Cardiac muscle cell (in vitro differentiated cells and primary cell): ENCODE results near the gene FSCN2. TPM values are rescaled to one million over a fixed set of nuclear protein-coding genes. Genes with fewer than 3 reads are reported as not detected.
"Not testable (repeated sequence)": the region's sequence is repeated elsewhere in the genome, so short reads cannot be mapped to it uniquely, and the experiment has no call there.

ENCODE experiments used
- DNase-seq, 2 donors: peaks; one replicate each; pipeline versions ENCODE4 v3.0.0 to v3.0.0-alpha.2; 2010 to 2017; ENCODE audit warnings: low read depth in 1 of 2, low spot score in 1 of 2
- H3K27ac ChIP-seq: fragments of 200-600 bp; sonication (generic); 2 replicates; pipeline ENCODE4 v1.5.1; 2016
- H3K27me3 ChIP-seq: fragments of 200-600 bp; sonication (generic); 2 replicates; pipeline ENCODE4 v1.6.0; 2016; ENCODE audit warnings: control low read depth
- H3K36me3 ChIP-seq: fragments of 200-600 bp; sonication (generic); 2 replicates; pipeline ENCODE4 v1.5.1; 2016; ENCODE audit warnings: control low read depth
- H3K4me1 ChIP-seq: fragments of 200-600 bp; sonication (generic); 2 replicates; pipeline ENCODE4 v1.8.1; 2017; ENCODE audit warnings: low read depth, mild to moderate bottlenecking, mixed run types
- H3K4me3 ChIP-seq: fragments of 200-600 bp; sonication (generic); 2 replicates; pipeline ENCODE4 v1.5.1; 2016; ENCODE audit warnings: mild to moderate bottlenecking
- H3K9me3 ChIP-seq: fragments of 200-600 bp; sonication (generic); 2 replicates; pipeline ENCODE4 v1.5.1; 2017; ENCODE audit warnings: low read depth, mild to moderate bottlenecking, control low read depth
- polyA plus RNA-seq: library from polyadenylated mRNA; unstranded; fragments of >200 nt; fragmentation: Nextera tagmentation; extraction: Ambion mirVana; gene quantifications from 2 replicates; pipeline ENCODE4 v1.2.1, GENCODE V29; 2016
- total RNA-seq: library from RNA; depleted of rRNA; stranded (reverse); fragments of >200 nt; gene quantifications from 2 replicates; pipeline ENCODE4 v1.2.3, GENCODE V29; 2016
- TF ChIP-seq, protein P1 (sequence below): IDR thresholded peaks from 2 replicates; pipeline ENCODE4 v1.5.1; 2012; ENCODE audit warnings: low read depth, mild to moderate bottlenecking, low read length

FSCN2 gene
- total and polyA plus RNA-seq, 2 experiments from 2014 or later, result 1.5 to 9.0 TPM

DNA sequence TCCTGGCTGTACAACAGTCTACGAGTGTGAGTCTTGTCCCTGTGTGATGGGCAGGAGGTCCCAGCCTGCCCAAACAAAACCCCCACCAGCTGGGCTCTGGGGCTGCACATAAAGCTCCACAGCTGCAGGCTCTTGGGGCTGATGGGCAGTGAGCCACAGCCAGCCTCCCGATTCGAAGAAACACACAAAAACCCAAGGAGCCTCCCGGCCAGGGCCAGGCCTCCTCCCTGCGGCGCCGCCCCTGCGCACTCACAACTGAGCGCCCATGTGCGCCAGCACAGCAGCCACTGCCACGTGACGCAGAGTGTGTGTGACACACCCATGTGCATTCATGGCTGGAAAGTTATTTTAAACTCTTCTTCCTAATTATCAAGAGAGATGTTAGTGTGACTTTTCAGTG, 54.6 kb downstream of the FSCN2 start:
- DNase-seq, result no peak
- no peaks in the 10 kb centered on the region for H3K27me3 ChIP-seq
- TF ChIP-seq, protein P1, sequence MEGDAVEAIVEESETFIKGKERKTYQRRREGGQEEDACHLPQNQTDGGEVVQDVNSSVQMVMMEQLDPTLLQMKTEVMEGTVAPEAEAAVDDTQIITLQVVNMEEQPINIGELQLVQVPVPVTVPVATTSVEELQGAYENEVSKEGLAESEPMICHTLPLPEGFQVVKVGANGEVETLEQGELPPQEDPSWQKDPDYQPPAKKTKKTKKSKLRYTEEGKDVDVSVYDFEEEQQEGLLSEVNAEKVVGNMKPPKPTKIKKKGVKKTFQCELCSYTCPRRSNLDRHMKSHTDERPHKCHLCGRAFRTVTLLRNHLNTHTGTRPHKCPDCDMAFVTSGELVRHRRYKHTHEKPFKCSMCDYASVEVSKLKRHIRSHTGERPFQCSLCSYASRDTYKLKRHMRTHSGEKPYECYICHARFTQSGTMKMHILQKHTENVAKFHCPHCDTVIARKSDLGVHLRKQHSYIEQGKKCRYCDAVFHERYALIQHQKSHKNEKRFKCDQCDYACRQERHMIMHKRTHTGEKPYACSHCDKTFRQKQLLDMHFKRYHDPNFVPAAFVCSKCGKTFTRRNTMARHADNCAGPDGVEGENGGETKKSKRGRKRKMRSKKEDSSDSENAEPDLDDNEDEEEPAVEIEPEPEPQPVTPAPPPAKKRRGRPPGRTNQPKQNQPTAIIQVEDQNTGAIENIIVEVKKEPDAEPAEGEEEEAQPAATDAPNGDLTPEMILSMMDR, result no peak
- no peak overlapping the region for H3K27ac ChIP-seq
- peaks cover 37% of the 10 kb centered on the region for H3K36me3 ChIP-seq
- H3K9me3 ChIP-seq, result no peaks in the 10 kb centered on the region
- H3K4me1 ChIP-seq, result peaks cover 6% of the 10 kb centered on the region
- no peak overlapping the region for H3K4me3 ChIP-seq

DNA sequence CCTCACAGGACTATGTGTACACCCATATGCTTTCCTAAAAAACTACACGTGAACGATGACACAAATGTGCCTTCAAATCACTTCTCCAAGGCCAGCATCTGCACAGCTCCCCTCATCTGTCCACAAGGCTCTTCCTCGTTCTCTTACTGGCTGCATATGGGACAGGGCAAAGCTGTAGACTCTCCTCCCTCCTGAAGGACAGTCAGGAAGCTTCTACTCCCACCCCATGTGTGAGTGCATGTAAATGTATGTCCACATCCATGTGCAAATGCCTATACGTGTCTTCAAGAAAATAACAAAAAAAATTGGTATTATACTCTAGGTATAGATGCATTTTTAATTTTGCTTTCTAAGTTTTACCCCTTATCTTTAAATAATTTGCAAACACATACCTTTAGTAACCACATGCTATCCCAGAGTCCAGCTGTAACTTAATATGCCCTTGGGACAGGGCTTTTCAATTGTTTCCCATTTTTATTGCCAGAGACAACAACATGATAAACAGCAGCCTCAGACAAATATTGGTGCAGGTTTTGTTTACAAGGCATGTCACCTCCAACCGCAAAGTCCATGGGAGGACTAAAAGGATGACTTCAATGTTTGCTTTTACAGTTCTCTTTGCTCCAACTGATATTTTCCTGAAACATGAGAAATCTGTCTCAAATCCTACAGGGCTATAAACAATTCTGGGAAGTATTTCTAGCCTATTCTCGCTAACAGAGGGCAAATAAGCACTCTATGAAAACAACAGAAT, 55.6 kb downstream of the FSCN2 start:
- H3K36me3 ChIP-seq, result peaks cover 47% of the 10 kb centered on the region
- TF ChIP-seq, protein P1, result no peak

DNA sequence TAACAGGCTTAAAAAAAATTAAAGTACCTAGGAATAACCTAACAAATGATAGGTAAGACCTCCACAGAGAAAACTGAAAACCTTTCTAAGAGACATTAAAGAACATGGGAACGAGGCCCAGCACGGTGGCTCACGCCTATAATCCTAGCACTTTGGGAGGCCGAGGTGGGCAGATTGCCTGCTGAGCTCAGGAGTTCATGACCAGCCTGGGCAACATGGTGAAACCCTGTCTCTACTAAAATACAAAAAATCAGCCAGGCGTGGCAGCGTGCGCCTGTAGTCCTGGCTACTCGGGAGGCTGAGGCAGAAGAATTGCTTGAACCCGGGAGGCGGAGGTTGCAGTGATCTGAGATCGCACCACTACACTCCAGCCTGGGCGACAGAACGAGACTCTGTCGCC, 56.6 kb downstream of the FSCN2 start:
- H3K27me3 ChIP-seq, H3K27ac ChIP-seq, H3K9me3 ChIP-seq, H3K4me1 ChIP-seq, H3K4me3 ChIP-seq, DNase-seq: not testable (repeated sequence)
- H3K36me3 ChIP-seq, result peaks cover 50% of the 10 kb centered on the region

More for the DNA sequence above, 55.6 kb downstream of the FSCN2 start:
- no peak for DNase-seq
- Histone ChIP-seq H3K4me3 (no peak overlapping the region), H3K4me1 (peaks cover 6% of the 10 kb centered on the region), H3K27ac (no peak overlapping the region), H3K9me3 (no peaks in the 10 kb centered on the region), H3K27me3 (no peaks in the 10 kb centered on the region)

DNA sequence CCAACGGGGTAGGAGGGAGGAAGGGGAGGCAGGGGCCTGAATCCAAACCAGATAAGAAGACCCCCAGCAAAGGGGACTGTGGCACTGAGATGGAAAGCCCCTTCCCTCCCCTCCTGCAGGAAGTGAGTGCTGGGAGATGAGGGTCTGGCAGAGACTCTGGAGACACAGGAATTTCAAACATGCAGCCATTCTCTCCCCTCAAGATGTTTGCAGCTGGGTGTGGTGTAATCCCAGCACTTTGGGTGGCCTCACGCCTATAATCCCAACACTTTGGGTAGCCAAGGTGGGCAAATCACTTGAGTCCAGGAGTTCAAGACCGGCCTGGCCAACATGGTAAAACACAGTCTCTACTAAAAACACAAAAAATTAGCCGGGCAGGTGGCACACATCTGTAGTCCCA, 57.9 kb downstream of the FSCN2 start:
- Histone ChIP-seq H3K9me3 (no peaks in the 10 kb centered on the region), H3K4me1 (no peaks in the 10 kb centered on the region), H3K36me3 (peaks cover 54% of the 10 kb centered on the region), H3K27ac (no peak overlapping the region), H3K27me3 (no peaks in the 10 kb centered on the region), H3K4me3 (no peak overlapping the region)
- DNase-seq, result no peak
- TF ChIP-seq, protein P1, result no peak

Other genes with a start within 250 kb of the FSCN2 start
- gene SLC38A10, start 233.1 kb upstream of the FSCN2 start, total RNA-seq, result 104 and 131 TPM in 2 replicates
- gene SLC38A10, start 233.1 kb upstream of the FSCN2 start, polyA plus RNA-seq, result 68.1 and 94.4 TPM in 2 replicates
- gene BAHCC1, start 132.9 kb upstream of the FSCN2 start, total RNA-seq, result 27.1 and 47.3 TPM in 2 replicates
- gene BAHCC1, start 132.9 kb upstream of the FSCN2 start, polyA plus RNA-seq, result 20.0 and 20.3 TPM in 2 replicates
- 2,244 and 2,883 TPM in 2 replicates for gene ACTG1, start 15.6 kb upstream of the FSCN2 start, total RNA-seq
- 1,007 and 1,036 TPM in 2 replicates for gene ACTG1, start 15.6 kb upstream of the FSCN2 start, polyA plus RNA-seq
- gene FAAP100, start 24.0 kb downstream of the FSCN2 start, total RNA-seq, result 57.0 and 65.6 TPM in 2 replicates
- 51.2 and 56.9 TPM in 2 replicates for gene FAAP100, start 24.0 kb downstream of the FSCN2 start, polyA plus RNA-seq
- gene NPLOC4, start 108.7 kb downstream of the FSCN2 start, total RNA-seq, result 51.4 and 51.5 TPM in 2 replicates
- gene NPLOC4, start 108.7 kb downstream of the FSCN2 start, polyA plus RNA-seq, result 53.8 and 58.9 TPM in 2 replicates
- 5.0 TPM in 2 replicates for gene TSPAN10, start 108.8 kb downstream of the FSCN2 start, total RNA-seq
- 4.0 and 5.8 TPM in 2 replicates for gene TSPAN10, start 108.8 kb downstream of the FSCN2 start, polyA plus RNA-seq
- 0.32 and 1.8 TPM in 2 replicates for gene PDE6G, start 128.2 kb downstream of the FSCN2 start, total RNA-seq
- gene PDE6G, start 128.2 kb downstream of the FSCN2 start, polyA plus RNA-seq, result 0.85 and 2.3 TPM in 2 replicates
- 100 and 130 TPM in 2 replicates for gene OXLD1, start 138.2 kb downstream of the FSCN2 start, total RNA-seq
- 85.5 and 104 TPM in 2 replicates for gene OXLD1, start 138.2 kb downstream of the FSCN2 start, polyA plus RNA-seq
- 16.9 and 20.1 TPM in 2 replicates for gene CCDC137, start 138.4 kb downstream of the FSCN2 start, total RNA-seq
- gene CCDC137, start 138.4 kb downstream of the FSCN2 start, polyA plus RNA-seq, result 23.2 and 23.4 TPM in 2 replicates
- gene ARL16, start 155.4 kb downstream of the FSCN2 start, total RNA-seq, result 44.3 and 58.3 TPM in 2 replicates
- gene ARL16, start 155.4 kb downstream of the FSCN2 start, polyA plus RNA-seq, result 92.0 and 109 TPM in 2 replicates
- 86.1 and 107 TPM in 2 replicates for gene HGS, start 155.6 kb downstream of the FSCN2 start, total RNA-seq
- 108 and 109 TPM in 2 replicates for gene HGS, start 155.6 kb downstream of the FSCN2 start, polyA plus RNA-seq
- gene MRPL12, start 175.0 kb downstream of the FSCN2 start, total RNA-seq, result 45.0 and 47.5 TPM in 2 replicates
- gene MRPL12, start 175.0 kb downstream of the FSCN2 start, polyA plus RNA-seq, result 187 and 222 TPM in 2 replicates
- gene SLC25A10, start 183.9 kb downstream of the FSCN2 start, total RNA-seq, result 29.3 and 38.5 TPM in 2 replicates
- 34.9 and 52.2 TPM in 2 replicates for gene SLC25A10, start 183.9 kb downstream of the FSCN2 start, polyA plus RNA-seq